HEK293 (cell line): Measurements from ENCODE around the gene CTIF.

Experiments used
- CTCF ChIA-PET: fragments of 350-600 bp; formaldehyde crosslinking; extraction: SDS; loops from one replicate; lab custom pipeline; 2021; ENCODE audit warnings: antibody characterized with exemption; lab: Yijun Ruan, JAX
- POLR2A ChIA-PET: fragments of 300-600 bp; formaldehyde crosslinking; extraction: SDS; loops from one replicate; lab custom pipeline; 2020; ENCODE audit warnings: antibody characterized with exemption, inconsistent platforms; lab: Yijun Ruan, JAX
- H3K27ac ChIP-seq: fragments of 200-500 bp; sonication (Bioruptor generic); 2 replicates; pipeline ENCODE4 v1.5.1; 2014; ENCODE audit warnings: low read depth, low read length, control low read depth, inconsistent platforms; ENCODE audit errors: extremely low read depth
- H3K36me3 ChIP-seq, 2 experiments: fragments of 200-500 bp in 1 of 2; sonication (Bioruptor generic) in 1 of 2; 1 replicate in 1 of 2; 2 replicates in 1 of 2; pipeline ENCODE4 v1.5.1; 2014 to 2017; ENCODE audit warnings: inconsistent platforms in 2 of 2, low read length in 2 of 2; ENCODE audit not compliant: control insufficient read depth in 2 of 2, insufficient read depth in 1 of 2
- H3K4me1 ChIP-seq: fragments of 200-500 bp; sonication (Bioruptor generic); 2 replicates; pipeline ENCODE4 v1.5.1; 2014; ENCODE audit warnings: mild to moderate bottlenecking, low read length, inconsistent platforms; ENCODE audit not compliant: control insufficient read depth, insufficient read depth
- H3K4me3 ChIP-seq: 2 replicates; pipeline ENCODE4 v1.5.1; 2011; ENCODE audit warnings: low read depth, mild to moderate bottlenecking, control low read depth, low read length, moderate library complexity
- H3K9me3 ChIP-seq: fragments of 200-500 bp; sonication (Bioruptor generic); 2 replicates; pipeline ENCODE4 v1.5.1; 2014; ENCODE audit warnings: low read depth, low read length, inconsistent platforms; ENCODE audit not compliant: control insufficient read depth, insufficient read depth
- KLF16 ChIP-seq: fragments of 450-650 bp; formaldehyde crosslinking; IDR thresholded peaks from 2 replicates; pipeline ENCODE4 v1.5.1; 2017; ENCODE audit warnings: missing biosample characterization, missing genetic modification characterization
- ZBTB1 ChIP-seq: fragments of 450-650 bp; formaldehyde crosslinking; IDR thresholded peaks from 2 replicates; pipeline ENCODE4 v1.5.1; 2016; ENCODE audit warnings: missing biosample characterization, missing genetic modification characterization
- ZBTB7A ChIP-seq: fragments of 450-650 bp; formaldehyde crosslinking; IDR thresholded peaks from 2 replicates; pipeline ENCODE4 v1.5.1; 2016; ENCODE audit warnings: low read depth, missing biosample characterization, missing genetic modification characterization
- ZFP3 ChIP-seq: fragments of 450-650 bp; formaldehyde crosslinking; IDR thresholded peaks from 2 replicates; pipeline ENCODE4 v1.5.1; 2016; ENCODE audit warnings: low read depth, missing biosample characterization, missing genetic modification characterization
- ZNF175 ChIP-seq: fragments of 450-650 bp; formaldehyde crosslinking; IDR thresholded peaks from 2 replicates; pipeline ENCODE4 v1.5.1; 2016; ENCODE audit warnings: missing biosample characterization, missing genetic modification characterization
- ZNF223 ChIP-seq: fragments of 450-650 bp; formaldehyde crosslinking; IDR thresholded peaks from 2 replicates; pipeline ENCODE4 v1.5.1; 2016; ENCODE audit warnings: missing biosample characterization, missing genetic modification characterization
- ZNF24 ChIP-seq: fragments of 450-650 bp; formaldehyde crosslinking; IDR thresholded peaks from 2 replicates; pipeline ENCODE4 v1.5.1; 2016; ENCODE audit warnings: missing biosample characterization, missing genetic modification characterization
- ZNF423 ChIP-seq: fragments of 450-650 bp; formaldehyde crosslinking; IDR thresholded peaks from 2 replicates; pipeline ENCODE4 v1.5.1; 2016; ENCODE audit warnings: missing biosample characterization, missing genetic modification characterization
- ZNF426 ChIP-seq: fragments of 450-650 bp; formaldehyde crosslinking; IDR thresholded peaks from 2 replicates; pipeline ENCODE4 v1.5.1; 2017; ENCODE audit warnings: missing biosample characterization, missing genetic modification characterization, mild to moderate bottlenecking, inconsistent platforms, moderate library complexity
- ZNF530 ChIP-seq: fragments of 450-650 bp; formaldehyde crosslinking; IDR thresholded peaks from 2 replicates; pipeline ENCODE4 v1.5.1; 2016; ENCODE audit warnings: low read depth, missing biosample characterization, missing genetic modification characterization
- ZNF610 ChIP-seq: fragments of 450-650 bp; formaldehyde crosslinking; IDR thresholded peaks from 2 replicates; pipeline ENCODE4 v1.5.1; 2016; ENCODE audit warnings: missing biosample characterization, missing genetic modification characterization, borderline replicate concordance
- ZNF670 ChIP-seq: fragments of 450-650 bp; formaldehyde crosslinking; IDR thresholded peaks from 2 replicates; pipeline ENCODE4 v1.5.1; 2016; ENCODE audit warnings: missing biosample characterization, missing genetic modification characterization, low read depth
- ZNF747 ChIP-seq: fragments of 450-650 bp; formaldehyde crosslinking; IDR thresholded peaks from 2 replicates; pipeline ENCODE4 v1.5.1; 2016; ENCODE audit warnings: missing biosample characterization, missing genetic modification characterization
- ZNF776 ChIP-seq: fragments of 450-650 bp; formaldehyde crosslinking; IDR thresholded peaks from 2 replicates; pipeline ENCODE4 v1.5.0; 2017; ENCODE audit warnings: missing biosample characterization, missing genetic modification characterization, borderline replicate concordance
- ZSCAN30 ChIP-seq: fragments of 450-650 bp; IDR thresholded peaks from 2 replicates; pipeline ENCODE4 v1.5.1; 2018; ENCODE audit warnings: missing biosample characterization, mild to moderate bottlenecking, missing genetic modification characterization, moderate library complexity
- TF ChIP-seq, protein P1 (sequence below): fragments of 450-650 bp; formaldehyde crosslinking; conservative IDR thresholded peaks from 2 replicates; pipeline ENCODE4 v1.5.1; 2016; ENCODE audit warnings: low read depth, missing biosample characterization, missing genetic modification characterization
- TF ChIP-seq, protein P2 (sequence below): fragments of 450-650 bp; formaldehyde crosslinking; IDR thresholded peaks from 2 replicates; pipeline ENCODE4 v1.5.1; 2016; ENCODE audit warnings: missing biosample characterization, missing genetic modification characterization
- TF ChIP-seq, protein P3 (sequence below): fragments of 450-650 bp; formaldehyde crosslinking; conservative IDR thresholded peaks from 2 replicates; pipeline ENCODE4 v1.5.1; 2016; ENCODE audit warnings: low read depth, missing biosample characterization, missing genetic modification characterization
- TF ChIP-seq, protein P4 (sequence below): fragments of 450-650 bp; formaldehyde crosslinking; IDR thresholded peaks from 2 replicates; pipeline ENCODE4 v1.5.0; 2017; ENCODE audit warnings: missing biosample characterization, missing genetic modification characterization, borderline replicate concordance
- TF ChIP-seq, protein P5 (sequence below): fragments of 450-650 bp; IDR thresholded peaks from 2 replicates; pipeline ENCODE4 v1.5.1; 2018; ENCODE audit warnings: missing biosample characterization, mild to moderate bottlenecking, missing genetic modification characterization
- TF ChIP-seq, protein P6 (sequence below): fragments of 450-650 bp; formaldehyde crosslinking; IDR thresholded peaks from 2 replicates; pipeline ENCODE4 v1.5.1; 2016; ENCODE audit warnings: missing biosample characterization, missing genetic modification characterization
- TF ChIP-seq, protein P7 (sequence below): fragments of 450-650 bp; formaldehyde crosslinking; IDR thresholded peaks from 2 replicates; pipeline ENCODE4 v1.5.1; 2016; ENCODE audit warnings: missing biosample characterization, missing genetic modification characterization

The CTIF gene

DNA sequence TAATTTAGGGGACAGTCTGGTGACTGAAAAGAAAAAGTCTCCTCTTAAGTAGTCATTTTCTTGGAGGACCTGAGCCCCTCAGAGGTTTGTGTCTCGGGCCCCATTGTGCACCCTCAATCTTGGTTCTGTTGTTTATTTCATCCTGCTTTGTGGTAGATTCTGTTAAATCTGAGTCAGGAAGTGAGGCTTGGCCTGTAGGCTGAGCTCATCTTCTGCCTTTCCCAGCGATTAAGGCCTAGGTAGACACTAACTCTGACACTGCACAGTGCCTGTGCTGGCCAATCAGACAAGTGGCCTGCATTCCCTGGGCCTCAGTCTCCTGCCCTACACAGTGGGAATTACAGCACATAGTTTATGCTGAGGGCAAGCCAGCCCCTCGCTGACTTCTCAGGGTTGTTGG, 80.2 kb downstream of the CTIF start (continued):
- TF ChIP-seq, protein P1, sequence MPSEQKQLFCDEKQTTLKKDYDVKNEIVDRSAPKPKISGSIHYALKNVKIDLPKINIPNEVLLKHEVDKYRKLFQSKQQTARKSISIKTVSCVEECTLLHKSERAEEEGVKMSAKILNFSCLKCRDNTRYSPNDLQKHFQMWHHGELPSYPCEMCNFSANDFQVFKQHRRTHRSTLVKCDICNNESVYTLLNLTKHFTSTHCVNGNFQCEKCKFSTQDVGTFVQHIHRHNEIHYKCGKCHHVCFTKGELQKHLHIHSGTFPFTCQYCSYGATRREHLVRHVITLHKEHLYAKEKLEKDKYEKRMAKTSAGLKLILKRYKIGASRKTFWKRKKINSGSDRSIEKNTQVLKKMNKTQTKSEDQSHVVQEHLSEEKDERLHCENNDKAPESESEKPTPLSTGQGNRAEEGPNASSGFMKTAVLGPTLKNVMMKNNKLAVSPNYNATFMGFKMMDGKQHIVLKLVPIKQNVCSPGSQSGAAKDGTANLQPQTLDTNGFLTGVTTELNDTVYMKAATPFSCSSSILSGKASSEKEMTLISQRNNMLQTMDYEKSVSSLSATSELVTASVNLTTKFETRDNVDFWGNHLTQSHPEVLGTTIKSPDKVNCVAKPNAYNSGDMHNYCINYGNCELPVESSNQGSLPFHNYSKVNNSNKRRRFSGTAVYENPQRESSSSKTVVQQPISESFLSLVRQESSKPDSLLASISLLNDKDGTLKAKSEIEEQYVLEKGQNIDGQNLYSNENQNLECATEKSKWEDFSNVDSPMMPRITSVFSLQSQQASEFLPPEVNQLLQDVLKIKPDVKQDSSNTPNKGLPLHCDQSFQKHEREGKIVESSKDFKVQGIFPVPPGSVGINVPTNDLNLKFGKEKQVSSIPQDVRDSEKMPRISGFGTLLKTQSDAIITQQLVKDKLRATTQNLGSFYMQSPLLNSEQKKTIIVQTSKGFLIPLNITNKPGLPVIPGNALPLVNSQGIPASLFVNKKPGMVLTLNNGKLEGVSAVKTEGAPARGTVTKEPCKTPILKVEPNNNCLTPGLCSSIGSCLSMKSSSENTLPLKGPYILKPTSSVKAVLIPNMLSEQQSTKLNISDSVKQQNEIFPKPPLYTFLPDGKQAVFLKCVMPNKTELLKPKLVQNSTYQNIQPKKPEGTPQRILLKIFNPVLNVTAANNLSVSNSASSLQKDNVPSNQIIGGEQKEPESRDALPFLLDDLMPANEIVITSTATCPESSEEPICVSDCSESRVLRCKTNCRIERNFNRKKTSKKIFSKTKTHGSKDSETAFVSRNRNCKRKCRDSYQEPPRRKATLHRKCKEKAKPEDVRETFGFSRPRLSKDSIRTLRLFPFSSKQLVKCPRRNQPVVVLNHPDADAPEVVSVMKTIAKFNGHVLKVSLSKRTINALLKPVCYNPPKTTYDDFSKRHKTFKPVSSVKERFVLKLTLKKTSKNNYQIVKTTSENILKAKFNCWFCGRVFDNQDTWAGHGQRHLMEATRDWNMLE (tag by site-specific recombination), result no peak
- TF ChIP-seq, protein P2, sequence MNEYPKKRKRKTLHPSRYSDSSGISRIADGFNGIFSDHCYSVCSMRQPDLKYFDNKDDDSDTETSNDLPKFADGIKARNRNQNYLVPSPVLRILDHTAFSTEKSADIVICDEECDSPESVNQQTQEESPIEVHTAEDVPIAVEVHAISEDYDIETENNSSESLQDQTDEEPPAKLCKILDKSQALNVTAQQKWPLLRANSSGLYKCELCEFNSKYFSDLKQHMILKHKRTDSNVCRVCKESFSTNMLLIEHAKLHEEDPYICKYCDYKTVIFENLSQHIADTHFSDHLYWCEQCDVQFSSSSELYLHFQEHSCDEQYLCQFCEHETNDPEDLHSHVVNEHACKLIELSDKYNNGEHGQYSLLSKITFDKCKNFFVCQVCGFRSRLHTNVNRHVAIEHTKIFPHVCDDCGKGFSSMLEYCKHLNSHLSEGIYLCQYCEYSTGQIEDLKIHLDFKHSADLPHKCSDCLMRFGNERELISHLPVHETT (tag by site-specific recombination), result no peak
- TF ChIP-seq ZNF530 (tag by site-specific recombination) (no peak), ZBTB1 (no peak), ZNF747 (tag by site-specific recombination) (no peak), ZNF423 (tag by site-specific recombination) (no peak), ZNF776 (tag by site-specific recombination) (no peak)
- TF ChIP-seq, protein P3, sequence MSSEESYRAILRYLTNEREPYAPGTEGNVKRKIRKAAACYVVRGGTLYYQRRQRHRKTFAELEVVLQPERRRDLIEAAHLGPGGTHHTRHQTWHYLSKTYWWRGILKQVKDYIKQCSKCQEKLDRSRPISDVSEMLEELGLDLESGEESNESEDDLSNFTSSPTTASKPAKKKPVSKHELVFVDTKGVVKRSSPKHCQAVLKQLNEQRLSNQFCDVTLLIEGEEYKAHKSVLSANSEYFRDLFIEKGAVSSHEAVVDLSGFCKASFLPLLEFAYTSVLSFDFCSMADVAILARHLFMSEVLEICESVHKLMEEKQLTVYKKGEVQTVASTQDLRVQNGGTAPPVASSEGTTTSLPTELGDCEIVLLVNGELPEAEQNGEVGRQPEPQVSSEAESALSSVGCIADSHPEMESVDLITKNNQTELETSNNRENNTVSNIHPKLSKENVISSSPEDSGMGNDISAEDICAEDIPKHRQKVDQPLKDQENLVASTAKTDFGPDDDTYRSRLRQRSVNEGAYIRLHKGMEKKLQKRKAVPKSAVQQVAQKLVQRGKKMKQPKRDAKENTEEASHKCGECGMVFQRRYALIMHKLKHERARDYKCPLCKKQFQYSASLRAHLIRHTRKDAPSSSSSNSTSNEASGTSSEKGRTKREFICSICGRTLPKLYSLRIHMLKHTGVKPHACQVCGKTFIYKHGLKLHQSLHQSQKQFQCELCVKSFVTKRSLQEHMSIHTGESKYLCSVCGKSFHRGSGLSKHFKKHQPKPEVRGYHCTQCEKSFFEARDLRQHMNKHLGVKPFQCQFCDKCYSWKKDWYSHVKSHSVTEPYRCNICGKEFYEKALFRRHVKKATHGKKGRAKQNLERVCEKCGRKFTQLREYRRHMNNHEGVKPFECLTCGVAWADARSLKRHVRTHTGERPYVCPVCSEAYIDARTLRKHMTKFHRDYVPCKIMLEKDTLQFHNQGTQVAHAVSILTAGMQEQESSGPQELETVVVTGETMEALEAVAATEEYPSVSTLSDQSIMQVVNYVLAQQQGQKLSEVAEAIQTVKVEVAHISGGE, result no peak

DNA sequence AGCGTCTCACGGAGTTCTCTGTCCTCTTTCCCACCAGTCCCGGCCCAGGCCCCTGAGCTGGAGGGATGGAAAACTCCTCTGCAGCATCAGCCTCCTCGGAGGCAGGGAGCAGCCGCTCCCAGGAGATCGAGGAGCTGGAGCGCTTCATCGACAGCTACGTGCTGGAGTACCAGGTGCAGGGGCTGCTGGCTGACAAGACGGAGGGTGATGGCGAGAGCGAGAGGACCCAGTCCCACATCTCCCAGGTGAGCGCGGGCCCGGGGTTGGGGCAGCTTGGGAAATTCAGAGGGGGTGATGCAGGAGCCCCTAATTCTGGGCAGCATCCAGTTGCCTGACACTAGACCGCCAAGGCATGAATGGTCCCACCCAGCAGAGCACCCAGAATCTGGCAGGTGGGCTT, 80.7 kb downstream of the CTIF start:
- CTCF ChIA-PET, result interaction anchor here (1.4 kb wide), 1 partner anchor 144 kb away, joined by 8 read pairs; no protein-coding TSS in a partner anchor
- POLR2A ChIA-PET, result no interaction called here
- Histone ChIP-seq H3K36me3 (no peaks in the 10 kb centered on the region), H3K9me3 (no peaks in the 10 kb centered on the region), H3K4me3 (no peak overlapping the region), H3K27ac (no peak overlapping the region), H3K4me1 (no peaks in the 10 kb centered on the region)
- TF ChIP-seq, protein P4, sequence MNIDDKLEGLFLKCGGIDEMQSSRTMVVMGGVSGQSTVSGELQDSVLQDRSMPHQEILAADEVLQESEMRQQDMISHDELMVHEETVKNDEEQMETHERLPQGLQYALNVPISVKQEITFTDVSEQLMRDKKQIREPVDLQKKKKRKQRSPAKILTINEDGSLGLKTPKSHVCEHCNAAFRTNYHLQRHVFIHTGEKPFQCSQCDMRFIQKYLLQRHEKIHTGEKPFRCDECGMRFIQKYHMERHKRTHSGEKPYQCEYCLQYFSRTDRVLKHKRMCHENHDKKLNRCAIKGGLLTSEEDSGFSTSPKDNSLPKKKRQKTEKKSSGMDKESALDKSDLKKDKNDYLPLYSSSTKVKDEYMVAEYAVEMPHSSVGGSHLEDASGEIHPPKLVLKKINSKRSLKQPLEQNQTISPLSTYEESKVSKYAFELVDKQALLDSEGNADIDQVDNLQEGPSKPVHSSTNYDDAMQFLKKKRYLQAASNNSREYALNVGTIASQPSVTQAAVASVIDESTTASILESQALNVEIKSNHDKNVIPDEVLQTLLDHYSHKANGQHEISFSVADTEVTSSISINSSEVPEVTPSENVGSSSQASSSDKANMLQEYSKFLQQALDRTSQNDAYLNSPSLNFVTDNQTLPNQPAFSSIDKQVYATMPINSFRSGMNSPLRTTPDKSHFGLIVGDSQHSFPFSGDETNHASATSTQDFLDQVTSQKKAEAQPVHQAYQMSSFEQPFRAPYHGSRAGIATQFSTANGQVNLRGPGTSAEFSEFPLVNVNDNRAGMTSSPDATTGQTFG (tag by site-specific recombination), result no peak
- TF ChIP-seq, protein P5, sequence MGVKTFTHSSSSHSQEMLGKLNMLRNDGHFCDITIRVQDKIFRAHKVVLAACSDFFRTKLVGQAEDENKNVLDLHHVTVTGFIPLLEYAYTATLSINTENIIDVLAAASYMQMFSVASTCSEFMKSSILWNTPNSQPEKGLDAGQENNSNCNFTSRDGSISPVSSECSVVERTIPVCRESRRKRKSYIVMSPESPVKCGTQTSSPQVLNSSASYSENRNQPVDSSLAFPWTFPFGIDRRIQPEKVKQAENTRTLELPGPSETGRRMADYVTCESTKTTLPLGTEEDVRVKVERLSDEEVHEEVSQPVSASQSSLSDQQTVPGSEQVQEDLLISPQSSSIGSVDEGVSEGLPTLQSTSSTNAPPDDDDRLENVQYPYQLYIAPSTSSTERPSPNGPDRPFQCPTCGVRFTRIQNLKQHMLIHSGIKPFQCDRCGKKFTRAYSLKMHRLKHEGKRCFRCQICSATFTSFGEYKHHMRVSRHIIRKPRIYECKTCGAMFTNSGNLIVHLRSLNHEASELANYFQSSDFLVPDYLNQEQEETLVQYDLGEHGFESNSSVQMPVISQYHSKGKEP (tag by site-specific recombination), result no peak
- TF ChIP-seq ZNF24 (tag by site-specific recombination), result no peak
- TF ChIP-seq, protein P6, sequence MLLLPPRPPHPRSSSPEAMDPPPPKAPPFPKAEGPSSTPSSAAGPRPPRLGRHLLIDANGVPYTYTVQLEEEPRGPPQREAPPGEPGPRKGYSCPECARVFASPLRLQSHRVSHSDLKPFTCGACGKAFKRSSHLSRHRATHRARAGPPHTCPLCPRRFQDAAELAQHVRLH (tag by site-specific recombination), result no peak
- TF ChIP-seq ZNF223 (tag by site-specific recombination), result no peak
- no peak for TF ChIP-seq ZNF426 (tag by site-specific recombination)
- no peak for TF ChIP-seq ZNF175 (tag by site-specific recombination)
- no peak for TF ChIP-seq ZNF610 (tag by site-specific recombination)
- TF ChIP-seq, protein P7, sequence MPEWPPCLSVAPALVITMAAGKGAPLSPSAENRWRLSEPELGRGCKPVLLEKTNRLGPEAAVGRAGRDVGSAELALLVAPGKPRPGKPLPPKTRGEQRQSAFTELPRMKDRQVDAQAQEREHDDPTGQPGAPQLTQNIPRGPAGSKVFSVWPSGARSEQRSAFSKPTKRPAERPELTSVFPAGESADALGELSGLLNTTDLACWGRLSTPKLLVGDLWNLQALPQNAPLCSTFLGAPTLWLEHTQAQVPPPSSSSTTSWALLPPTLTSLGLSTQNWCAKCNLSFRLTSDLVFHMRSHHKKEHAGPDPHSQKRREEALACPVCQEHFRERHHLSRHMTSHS (tag by site-specific recombination), result no peak
- TF ChIP-seq ZFP3 (tag by site-specific recombination), result no peak
- no peak for TF ChIP-seq ZBTB7A
- no peak for TF ChIP-seq ZSCAN30 (tag by site-specific recombination)
- TF ChIP-seq KLF16 (tag by site-specific recombination), result no peak
- TF ChIP-seq ZNF670 (tag by site-specific recombination), result no peak
